Central memory CD4-positive, alpha-beta T cell (primary cell): ENCODE measurements around the gene ITGB8.

Source experiments
- DNase-seq: peaks from one replicate; pipeline ENCODE4 v3.0.0; 2022

ITGB8 gene

GRCh38 chr7:20435305-20435704 lies 104.6 kb downstream of the ITGB8 start:
- no peak for DNase-seq

- no peak for DNase-seq
Measured at GRCh38 chr7:20438248-20438647, 107.5 kb downstream of the ITGB8 start.

DNA sequence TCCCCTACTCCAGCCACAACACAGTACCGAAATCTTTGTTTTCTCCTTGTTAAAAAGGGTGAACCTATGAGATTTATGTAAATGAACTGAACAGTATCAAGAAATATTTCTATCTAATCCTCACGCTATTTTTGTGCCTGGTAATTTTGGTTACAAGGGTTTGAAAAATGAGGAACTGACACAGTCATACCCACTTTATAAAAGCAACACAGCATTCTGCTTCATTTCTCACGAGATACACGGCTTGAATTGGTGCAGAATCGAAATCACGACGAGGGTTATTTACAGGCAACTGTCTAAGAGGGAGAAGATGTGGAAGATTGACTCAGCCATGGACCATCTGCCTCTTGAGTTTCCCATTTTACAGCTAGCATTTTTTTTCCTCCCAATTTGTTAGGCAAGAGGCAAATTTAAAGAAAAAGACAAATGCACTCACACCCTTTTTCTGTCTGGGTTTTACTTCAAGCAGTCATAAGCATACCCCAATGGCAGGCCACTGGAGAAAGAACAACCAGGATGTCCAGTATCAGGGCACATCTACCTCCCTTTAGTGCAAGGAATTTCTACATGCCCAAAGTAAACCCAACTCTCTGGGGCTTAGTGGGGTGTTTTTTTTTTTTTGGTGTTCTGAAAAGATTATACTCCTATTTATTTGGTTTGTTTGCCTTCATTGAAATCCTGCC lies 108.1 kb downstream of the ITGB8 start:
- DNase-seq, result no peak

DNA sequence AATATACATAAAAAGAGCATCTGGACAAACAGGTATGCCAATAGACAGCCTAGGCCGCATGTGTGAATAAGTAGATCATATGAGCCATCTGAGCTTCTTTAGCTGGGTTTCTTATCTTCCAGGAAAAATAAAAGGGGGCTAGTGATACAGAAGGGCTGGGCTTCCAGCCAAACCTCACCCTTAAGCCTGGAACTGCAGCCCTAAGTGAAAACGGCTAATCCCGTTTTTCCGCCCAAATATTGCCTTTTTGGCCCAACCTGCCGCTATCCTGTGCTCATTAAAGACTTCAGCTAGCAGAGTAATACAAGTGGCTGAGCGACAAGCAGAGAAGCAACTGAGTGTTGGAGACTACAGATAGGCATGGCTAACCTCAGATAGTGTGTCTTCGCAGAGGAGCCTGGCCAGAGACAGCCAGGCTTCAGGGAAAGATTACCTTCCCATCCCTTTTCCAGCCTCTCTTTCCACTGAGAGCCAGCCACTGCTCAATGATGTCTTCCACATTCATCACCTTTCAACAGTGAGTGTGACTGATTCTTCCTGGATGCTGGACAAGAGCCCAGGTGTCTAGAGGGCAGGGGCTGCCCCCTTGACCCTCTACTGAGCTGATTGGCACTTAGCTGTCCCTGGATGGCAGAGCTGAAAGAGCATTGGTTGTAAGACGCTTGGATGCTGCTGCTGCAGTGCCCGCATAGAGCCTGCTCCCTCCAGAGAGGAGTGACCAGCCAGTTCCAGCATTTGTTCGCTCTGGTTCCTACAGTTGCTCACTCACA lies 108.9 kb downstream of the ITGB8 start:
- DNase-seq, result no peak

DNA sequence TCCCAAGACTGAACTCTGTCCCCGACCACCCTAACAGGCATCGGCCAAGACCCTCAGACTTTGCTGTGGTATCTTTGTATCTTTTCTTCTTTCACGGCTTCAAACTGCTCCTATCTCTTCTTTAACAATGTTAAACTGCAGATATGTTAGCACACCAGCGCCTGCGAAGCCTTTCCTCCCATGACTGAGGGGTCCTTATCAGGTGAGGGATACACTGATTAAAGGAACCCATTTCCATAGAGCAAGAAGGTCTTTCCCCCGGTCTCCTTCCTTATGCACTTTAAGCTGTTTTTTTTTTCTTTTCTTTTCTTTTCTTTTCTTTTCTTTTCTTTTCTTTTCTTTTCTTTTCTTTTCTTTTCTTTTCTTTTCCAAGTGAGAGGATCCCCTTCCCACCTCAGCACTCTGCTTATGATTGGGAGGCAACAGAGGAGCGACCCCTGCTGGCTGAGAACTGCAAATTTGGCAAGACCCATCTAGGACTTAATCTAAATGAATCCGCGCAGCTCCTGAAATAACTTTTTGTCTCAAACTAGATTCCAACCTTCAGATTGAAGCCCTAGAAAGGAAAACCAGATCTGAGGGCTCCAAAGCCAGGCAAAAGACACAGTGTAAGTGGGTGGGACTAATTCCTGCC lies 109.9 kb downstream of the ITGB8 start:
- no peak for DNase-seq

DNA sequence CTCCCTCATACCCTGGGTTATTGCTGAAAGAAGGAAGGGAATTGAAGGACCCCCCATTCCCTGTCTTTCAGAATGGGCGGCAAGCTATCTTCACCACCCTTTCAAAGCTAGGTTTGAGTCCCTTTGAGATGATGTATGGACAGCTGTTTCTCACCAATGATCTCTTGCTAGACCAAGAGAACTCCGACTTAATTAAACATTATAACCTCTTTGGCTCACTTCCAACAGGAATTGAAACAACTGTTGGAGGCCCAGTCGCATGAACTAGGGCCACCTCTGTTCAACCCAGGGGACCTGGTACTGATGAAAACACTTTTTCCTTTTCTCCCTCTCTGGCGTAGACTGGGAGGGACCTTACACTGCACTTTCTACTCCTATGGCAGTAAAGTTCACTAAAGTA lies 110.6 kb downstream of the ITGB8 start:
- no peak for DNase-seq

GRCh38 chr7:20441991-20442441 lies 111.3 kb downstream of the ITGB8 start:
- DNase-seq, result no peak

DNA sequence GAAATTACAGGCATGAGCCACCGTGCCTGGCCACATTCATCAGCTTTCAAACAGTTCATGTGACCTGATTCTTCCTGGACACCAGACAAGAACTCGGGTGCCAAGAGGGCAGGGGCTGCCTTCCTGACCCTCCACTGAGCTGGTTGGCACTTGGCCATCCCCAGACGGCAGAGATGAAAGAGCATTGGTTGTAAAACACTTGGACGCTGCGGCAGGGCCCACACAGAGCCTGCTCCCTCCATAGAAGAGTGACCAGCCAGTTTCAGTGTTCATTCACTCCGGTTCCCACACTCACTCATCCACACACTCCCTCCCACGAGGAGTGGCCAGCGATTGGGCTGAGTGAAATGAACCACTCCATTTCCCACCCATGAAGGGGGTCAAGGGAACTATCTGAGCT lies 112.3 kb downstream of the ITGB8 start:
- no peak for DNase-seq

DNA sequence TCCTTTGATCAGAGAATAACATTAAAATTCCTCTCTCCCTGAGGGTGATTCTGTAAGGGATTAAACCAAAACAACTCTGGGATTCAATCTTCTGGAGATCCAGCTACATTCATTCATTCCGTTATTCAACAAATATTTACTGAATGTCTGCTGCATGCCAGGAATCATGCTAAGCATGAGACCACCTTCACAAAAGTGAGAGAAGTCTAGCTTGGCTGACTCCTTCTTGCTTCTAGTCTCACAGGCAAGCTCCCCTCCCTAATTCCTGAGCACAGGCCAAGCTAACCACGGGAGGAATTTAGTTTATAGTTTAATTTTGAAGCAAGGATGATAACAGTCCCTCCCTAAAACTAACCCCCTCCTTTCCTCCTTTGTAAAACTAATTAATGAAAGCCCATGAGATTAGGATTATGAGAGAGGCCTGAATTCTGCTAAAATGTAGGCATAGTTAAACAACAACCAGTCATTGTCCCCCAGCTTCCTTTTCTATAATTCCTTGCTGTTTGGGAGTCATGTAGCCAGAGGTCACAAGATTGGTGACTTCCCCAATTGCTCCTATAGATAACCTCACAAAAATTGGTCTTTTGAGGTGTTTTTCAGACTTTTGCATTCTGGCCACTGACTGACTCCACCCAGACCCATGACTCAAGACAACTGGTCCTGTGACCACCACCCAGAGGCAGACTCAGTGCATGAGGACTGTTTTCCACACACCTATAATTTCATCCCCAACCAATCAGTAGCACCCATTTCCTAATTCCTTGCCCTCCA lies 113.5 kb downstream of the ITGB8 start:
- no peak for DNase-seq

GRCh38 chr7:20447021-20447650 lies 116.4 kb downstream of the ITGB8 start:
- DNase-seq, result no peak

DNA sequence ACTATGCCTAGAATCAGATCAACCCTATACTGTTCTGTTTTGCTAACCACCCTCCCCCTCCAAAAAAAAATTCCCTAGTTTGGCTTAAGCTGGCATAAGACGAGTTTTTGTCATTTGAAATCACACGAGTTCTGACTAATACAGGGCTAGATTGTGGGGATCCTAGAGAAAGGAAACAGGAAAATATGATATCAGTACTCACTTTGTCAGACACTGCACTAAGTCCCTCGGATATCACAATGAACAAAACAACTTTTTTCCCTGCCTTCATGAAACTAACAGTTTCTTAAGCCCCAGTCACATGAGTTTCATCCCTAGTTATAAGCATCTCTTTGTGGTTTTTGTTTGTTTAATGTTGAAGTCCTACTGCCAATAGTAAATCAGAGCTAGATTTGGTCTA lies 118.5 kb downstream of the ITGB8 start:
- DNase-seq, result no peak

- no peak for DNase-seq
Measured at GRCh38 chr7:20450536-20450935, 119.8 kb downstream of the ITGB8 start.

DNA sequence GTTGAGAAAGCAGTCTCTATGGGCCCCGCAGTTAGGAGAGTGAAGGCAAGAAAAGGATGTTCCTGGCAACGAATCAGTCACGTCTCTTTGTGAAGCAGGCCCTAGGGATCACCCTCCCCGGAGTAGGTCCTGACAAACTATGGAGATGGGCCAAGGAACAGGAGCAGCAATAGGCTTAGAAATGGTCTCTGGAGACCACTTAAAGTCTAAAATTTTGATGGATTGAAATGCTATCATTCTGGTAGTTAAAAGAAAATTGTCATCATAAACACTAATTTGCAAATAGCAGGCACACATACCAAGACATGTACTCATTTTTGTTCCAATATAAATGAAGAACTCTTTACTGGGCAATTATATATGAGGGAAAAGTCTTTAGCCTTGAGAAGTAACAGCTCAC lies 123.5 kb downstream of the ITGB8 start:
- DNase-seq, result no peak

GRCh38 chr7:20456701-20457100 lies 126.0 kb downstream of the ITGB8 start:
- DNase-seq, result no peak

DNA sequence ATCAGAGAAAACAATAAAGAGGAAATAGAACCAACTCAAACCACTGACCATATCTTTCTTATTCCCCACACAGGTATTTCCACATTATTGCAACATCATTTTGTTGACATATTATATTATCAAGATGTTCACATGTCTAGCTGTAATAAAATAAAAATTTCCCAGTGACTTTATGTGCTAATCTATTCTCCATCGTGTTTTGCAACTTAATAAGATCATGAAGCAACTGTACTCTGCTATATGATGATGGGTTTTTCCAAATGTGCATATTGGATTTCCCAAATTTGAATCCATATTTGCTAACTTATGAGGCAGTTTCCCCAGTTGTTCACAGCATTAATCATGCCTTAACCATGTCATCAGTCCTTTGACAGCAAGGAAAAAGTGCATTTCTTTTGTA lies 127.8 kb downstream of the ITGB8 start:
- no peak for DNase-seq

DNA sequence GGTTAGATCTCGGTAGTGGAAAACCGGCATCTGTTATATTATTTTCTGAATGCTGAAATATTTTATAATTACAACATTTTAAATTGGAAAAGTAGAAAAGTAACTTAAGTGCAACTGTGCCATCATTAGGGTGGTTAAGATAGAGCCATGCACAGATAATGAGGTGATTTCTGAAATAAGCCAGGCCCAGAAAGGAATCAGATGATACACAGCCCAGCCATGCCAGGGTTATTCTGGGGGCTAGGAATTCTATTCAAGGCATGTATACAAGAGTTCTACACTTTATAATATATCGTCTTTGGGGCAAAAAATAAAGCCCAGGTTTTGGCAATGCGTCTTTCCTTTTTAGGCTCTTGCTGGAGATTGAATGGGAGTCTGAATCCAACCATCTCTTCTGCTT lies 128.7 kb downstream of the ITGB8 start:
- no peak for DNase-seq

- DNase-seq, result no peak
Measured at GRCh38 chr7:20464891-20465290, 134.2 kb downstream of the ITGB8 start.
